ENCODE measurements around the gene MTRF1. TPM values are rescaled to one million over a fixed set of nuclear protein-coding genes. Genes with fewer than 3 reads are reported as not detected.

The MTRF1 gene
- total RNA-seq, 1 experiment from 2014 or later: 11.4 TPM

DNA sequence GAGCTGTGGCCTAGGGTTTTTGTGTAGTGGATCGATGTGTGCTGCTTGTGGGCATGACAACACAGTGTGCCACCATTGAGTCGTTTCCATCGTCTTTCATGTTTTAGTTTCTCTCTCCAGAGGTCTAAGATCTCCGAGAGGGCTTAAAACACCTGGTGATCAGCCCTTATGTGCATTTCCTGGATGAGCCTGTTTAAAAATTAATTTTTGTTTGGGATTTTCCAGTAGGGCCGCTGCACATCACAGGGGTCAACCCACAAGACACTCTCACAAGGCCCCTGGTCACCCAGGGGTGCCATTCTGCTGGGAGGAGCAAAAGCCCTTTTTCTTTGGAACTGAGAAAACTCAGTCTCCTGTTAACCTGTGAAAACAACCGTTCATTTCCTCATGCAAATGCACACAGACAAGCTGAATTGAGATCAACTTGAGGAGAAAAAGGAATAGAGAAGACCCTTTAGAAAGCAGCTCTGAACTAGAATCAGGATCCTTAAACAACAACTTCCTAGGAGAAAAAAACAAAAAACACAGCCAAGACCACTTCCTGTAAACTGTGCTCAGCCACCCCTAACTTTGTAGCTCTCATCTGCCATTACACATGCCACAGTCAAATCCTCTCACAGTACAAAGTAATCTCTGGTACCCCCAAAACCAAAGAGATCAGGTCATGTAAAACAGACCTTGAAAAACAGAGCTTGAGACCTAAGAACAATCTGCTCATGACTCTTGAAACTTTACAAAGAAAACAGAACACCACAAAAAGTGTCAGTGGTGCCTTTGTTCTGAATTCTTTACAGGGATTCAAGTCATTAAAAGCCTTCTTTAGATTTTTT, 8.3 kb upstream of the MTRF1 start:
- H3K36me3 ChIP-seq (ENCODE audit: control insufficient read depth in 1 of 2, insufficient read depth in 2 of 2, low read length in 2 of 2): no peaks in the 10 kb centered on the region
- H3K27me3 ChIP-seq (ENCODE audit: insufficient read depth, low read length): no peaks in the 10 kb centered on the region
- peaks cover 14 to 24% of the 10 kb centered on the region in 2 experiments for H3K9me3 ChIP-seq (ENCODE audit: control insufficient read depth in 1 of 2, insufficient read depth in 1 of 2, low read depth in 1 of 2, low read length in 2 of 2)
- DNase-seq (ENCODE audit: low read depth, low spot score) (no peak), ATAC-seq (no peak)
- ChIA-PET RAD21 (ENCODE audit: low non-redundant PET in 1 of 2, low total read pairs in 2 of 2, uncharacterized antibody in 2 of 2, unreplicated experiment in 2 of 2) (no interaction called here), CTCF (no interaction called here), POLR2A (interaction anchor here (1.1 kb wide), 1 partner anchor 10 kb away, joined by 3 read pairs; no protein-coding TSS in a partner anchor)
- no peak for TF ChIP-seq CEBPB (IDR thresholded peaks at IDR 0.05; ENCODE audit: low read depth)
- TF ChIP-seq FOSL1 (IDR thresholded peaks at IDR 0.05; ENCODE audit: low read depth): no peak
- no peak for TF ChIP-seq RAD21 (IDR thresholded peaks at IDR 0.05; ENCODE audit: low read depth)
- no peak for TF ChIP-seq TCF7L2 (IDR thresholded peaks at IDR 0.05; ENCODE audit: borderline replicate concordance, extremely low read depth, insufficient read depth, insufficient read length)
- TF ChIP-seq SRF (IDR thresholded peaks at IDR 0.05; ENCODE audit: low read depth): no peak
- TF ChIP-seq EGR1 (IDR thresholded peaks at IDR 0.05; ENCODE audit: low read depth): no peak
- TF ChIP-seq, protein P1, sequence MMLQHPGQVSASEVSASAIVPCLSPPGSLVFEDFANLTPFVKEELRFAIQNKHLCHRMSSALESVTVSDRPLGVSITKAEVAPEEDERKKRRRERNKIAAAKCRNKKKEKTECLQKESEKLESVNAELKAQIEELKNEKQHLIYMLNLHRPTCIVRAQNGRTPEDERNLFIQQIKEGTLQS (IDR thresholded peaks at IDR 0.05): no peak
- TF ChIP-seq, protein P2, sequence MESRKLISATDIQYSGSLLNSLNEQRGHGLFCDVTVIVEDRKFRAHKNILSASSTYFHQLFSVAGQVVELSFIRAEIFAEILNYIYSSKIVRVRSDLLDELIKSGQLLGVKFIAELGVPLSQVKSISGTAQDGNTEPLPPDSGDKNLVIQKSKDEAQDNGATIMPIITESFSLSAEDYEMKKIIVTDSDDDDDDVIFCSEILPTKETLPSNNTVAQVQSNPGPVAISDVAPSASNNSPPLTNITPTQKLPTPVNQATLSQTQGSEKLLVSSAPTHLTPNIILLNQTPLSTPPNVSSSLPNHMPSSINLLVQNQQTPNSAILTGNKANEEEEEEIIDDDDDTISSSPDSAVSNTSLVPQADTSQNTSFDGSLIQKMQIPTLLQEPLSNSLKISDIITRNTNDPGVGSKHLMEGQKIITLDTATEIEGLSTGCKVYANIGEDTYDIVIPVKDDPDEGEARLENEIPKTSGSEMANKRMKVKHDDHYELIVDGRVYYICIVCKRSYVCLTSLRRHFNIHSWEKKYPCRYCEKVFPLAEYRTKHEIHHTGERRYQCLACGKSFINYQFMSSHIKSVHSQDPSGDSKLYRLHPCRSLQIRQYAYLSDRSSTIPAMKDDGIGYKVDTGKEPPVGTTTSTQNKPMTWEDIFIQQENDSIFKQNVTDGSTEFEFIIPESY (IDR thresholded peaks at IDR 0.05; ENCODE audit: extremely low read depth, insufficient replicate concordance, low read length): no peak
- TF ChIP-seq ZFX (IDR thresholded peaks at IDR 0.05): no peak
- no peak for TF ChIP-seq POLR2A (IDR thresholded peaks at IDR 0.05; ENCODE audit: borderline replicate concordance, extremely low read depth, insufficient read depth, insufficient read length)
- TF ChIP-seq ELF1 (IDR thresholded peaks at IDR 0.05; ENCODE audit: borderline replicate concordance, low read depth): no peak
- TF ChIP-seq EZH2 (IDR thresholded peaks at IDR 0.05): no peak
- TF ChIP-seq SP1 (IDR thresholded peaks at IDR 0.05; ENCODE audit: low read depth): no peak
- TF ChIP-seq, protein P3, sequence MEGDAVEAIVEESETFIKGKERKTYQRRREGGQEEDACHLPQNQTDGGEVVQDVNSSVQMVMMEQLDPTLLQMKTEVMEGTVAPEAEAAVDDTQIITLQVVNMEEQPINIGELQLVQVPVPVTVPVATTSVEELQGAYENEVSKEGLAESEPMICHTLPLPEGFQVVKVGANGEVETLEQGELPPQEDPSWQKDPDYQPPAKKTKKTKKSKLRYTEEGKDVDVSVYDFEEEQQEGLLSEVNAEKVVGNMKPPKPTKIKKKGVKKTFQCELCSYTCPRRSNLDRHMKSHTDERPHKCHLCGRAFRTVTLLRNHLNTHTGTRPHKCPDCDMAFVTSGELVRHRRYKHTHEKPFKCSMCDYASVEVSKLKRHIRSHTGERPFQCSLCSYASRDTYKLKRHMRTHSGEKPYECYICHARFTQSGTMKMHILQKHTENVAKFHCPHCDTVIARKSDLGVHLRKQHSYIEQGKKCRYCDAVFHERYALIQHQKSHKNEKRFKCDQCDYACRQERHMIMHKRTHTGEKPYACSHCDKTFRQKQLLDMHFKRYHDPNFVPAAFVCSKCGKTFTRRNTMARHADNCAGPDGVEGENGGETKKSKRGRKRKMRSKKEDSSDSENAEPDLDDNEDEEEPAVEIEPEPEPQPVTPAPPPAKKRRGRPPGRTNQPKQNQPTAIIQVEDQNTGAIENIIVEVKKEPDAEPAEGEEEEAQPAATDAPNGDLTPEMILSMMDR (IDR thresholded peaks at IDR 0.05 in 2 of 3, conservative IDR thresholded peaks at IDR 0.05 in 1 of 3; ENCODE audit: borderline replicate concordance in 1 of 3, insufficient read depth in 1 of 3, low read depth in 2 of 3, low read length in 2 of 3): no peak
- TF ChIP-seq YY1 (IDR thresholded peaks at IDR 0.05; ENCODE audit: extremely low read depth, insufficient replicate concordance, low read depth, low read length): no peak
- no peak for TF ChIP-seq SIN3A (IDR thresholded peaks at IDR 0.05; ENCODE audit: low read depth)
- TF ChIP-seq JUND (IDR thresholded peaks at IDR 0.05): no peak
- no peak overlapping the region for H3K9ac ChIP-seq (ENCODE audit: low read length)
- no peaks in the 10 kb centered on the region for H3K4me1 ChIP-seq (ENCODE audit: control insufficient read depth in 1 of 2, insufficient read depth in 2 of 2, low read length in 2 of 2)
- no peak overlapping the region for H3K4me2 ChIP-seq (ENCODE audit: low read length)
- no peaks in the 10 kb centered on the region for H3K79me2 ChIP-seq (ENCODE audit: insufficient read depth, low read length)
- no peak overlapping the region for H3K27ac ChIP-seq (ENCODE audit: low read depth, low read length)
- no peaks in the 10 kb centered on the region for H3K9me2 ChIP-seq (ENCODE audit: insufficient read depth)
- intact Hi-C loops (cut with micrococcal nuclease): no loop called here
- no peak overlapping the region for H2AFZ ChIP-seq (ENCODE audit: low read depth, low read length, poor library complexity, severe bottlenecking)
- BruUV-seq (replicated peaks): no TSS peak
- no peaks in the 10 kb centered on the region for H4K20me1 ChIP-seq (ENCODE audit: insufficient read depth)
- no peak overlapping the region for H3K4me3 ChIP-seq (replicated peaks in 1 of 2; ENCODE audit: low read depth in 1 of 2, low read length in 2 of 2)
